ENCODE measurements around the gene INAVA. TPM values are rescaled to one million over a fixed set of nuclear protein-coding genes. Genes with fewer than 3 reads are reported as not detected.

Gene INAVA
- total and polyA plus RNA-seq, 10 of the 15 experiments (the other 5 are each of a cell fraction or from before 2014, with no cell fraction given): 3.6 to 15.4 (median 9.5) TPM

DNA sequence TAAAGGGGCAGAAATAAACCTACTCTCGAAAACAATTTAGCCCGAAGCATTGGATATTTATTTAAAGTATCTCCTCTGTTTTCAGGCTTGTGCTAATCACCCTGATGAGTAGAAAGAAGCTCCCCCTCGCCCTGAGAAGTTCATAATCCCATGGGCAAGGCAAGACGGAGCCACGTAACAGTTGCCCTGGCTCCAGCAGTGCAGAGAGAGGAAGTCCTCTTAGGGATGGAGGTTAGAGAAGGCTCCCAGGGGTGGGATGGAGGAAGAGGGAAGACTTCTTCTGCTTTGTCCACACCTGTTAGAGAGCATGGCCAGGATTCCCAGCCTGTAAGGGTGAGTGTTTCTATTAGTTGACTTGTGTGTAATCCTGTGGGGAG, 25.3 kb upstream of the INAVA start:
- BruUV-seq (replicated peaks): no TSS peak
- Histone ChIP-seq H3K4me1 (ENCODE audit: control insufficient read depth, insufficient read depth, low read length) (peaks cover 54% of the 10 kb centered on the region), H2AFZ (ENCODE audit: control insufficient read depth, low read depth, low read length) (peak overlapping the region; percentile 5; the same call in 1 of the 2 replicates), H3K36me3 (ENCODE audit: control insufficient read depth in 2 of 2, insufficient read depth in 2 of 2, low read length in 1 of 2) (no peaks in the 10 kb centered on the region), H3K4me3 (peak overlapping the region; percentile 55; the same call in 1 of the 2 replicates), H3K79me2 (ENCODE audit: control insufficient read depth, insufficient read depth, low read length) (no peaks in the 10 kb centered on the region), H3K4me2 (ENCODE audit: control insufficient read depth, insufficient read depth) (peak overlapping the region; percentile 86), H3K27me3 (replicated peaks in 1 of 2; ENCODE audit: control insufficient read depth in 2 of 2, insufficient read depth in 2 of 2, low read length in 1 of 2) (no peaks in the 10 kb centered on the region), H3K9ac (ENCODE audit: control insufficient read depth, insufficient read depth, low read length) (peak overlapping the region; percentile 67), H4K20me1 (ENCODE audit: control insufficient read depth, insufficient read depth) (no peaks in the 10 kb centered on the region), H3K9me3 (replicated peaks; ENCODE audit: control insufficient read depth, insufficient read depth, low read length) (no peaks in the 10 kb centered on the region), H3K27ac (ENCODE audit: control insufficient read depth, insufficient read depth) (peak overlapping the region; percentile 68)
- 13% methylated on average over 5 of the region's 5 CpGs for WGBS (ENCODE audit: insufficient coverage, insufficient replicate concordance, low lambda C conversion rate, missing lambda C conversion rate)
- FAIRE-seq (peak; percentile 7), DNase-seq (ENCODE audit: low read depth, low spot score) (no peak), ATAC-seq (peak; percentile 1; the same call in 2 of the 3 replicates)
- TF ChIP-seq BCL11A (IDR thresholded peaks at IDR 0.05; ENCODE audit: low read depth, low read length) (no peak), BCL3 (IDR thresholded peaks at IDR 0.05; ENCODE audit: borderline replicate concordance, insufficient read depth, low read depth, low read length, poor library complexity, severe bottlenecking) (peak; percentile 1), FOXM1 (IDR thresholded peaks at IDR 0.05; ENCODE audit: low read depth, low read length) (no peak), STAT1 (conservative IDR thresholded peaks at IDR 0.05) (no peak), SPI1 (IDR thresholded peaks at IDR 0.05; ENCODE audit: borderline replicate concordance, insufficient read depth, low read depth, low read length) (peak; percentile 26; the same call in 1 of the 2 replicates)
- SMC1A ChIA-PET (ENCODE audit: uncharacterized antibody, unreplicated experiment): interaction anchor here (0.6 to 16.6 kb wide), 14 partner anchors 9 to 247 kb away, joined by 3 to 208 read pairs (median 4); no protein-coding TSS in a partner anchor
- POLR2A ChIA-PET: interaction anchor here (0.7 to 2.2 kb wide), 5 partner anchors 10 to 37 kb away, joined by 3 to 22 read pairs (median 5); partner anchors contain the start of gene INAVA
- intact Hi-C loops (cut with micrococcal nuclease; ENCODE audit: unreplicated experiment) (loop anchor here (5.0 kb wide), 1 partner anchor 38 kb away; no protein-coding TSS in a partner anchor), in situ Hi-C loops (cut with MboI) (no loop called here)
- RAD21 ChIA-PET (ENCODE audit: unreplicated experiment): interaction anchor here (1.3 to 3.5 kb wide), 9 partner anchors 10 to 247 kb away, joined by 4 to 40 read pairs (median 7); no protein-coding TSS in a partner anchor
- CTCF ChIA-PET: interaction anchor here (1.1 to 2.1 kb wide), 6 partner anchors 10 to 247 kb away, joined by 3 to 23 read pairs (median 5); no protein-coding TSS in a partner anchor

All from GM12878 (cell line).